GM12878 (cell line): ENCODE measurements around the gene PLEKHM3. TPM values are rescaled to one million over a fixed set of nuclear protein-coding genes. Genes with fewer than 3 reads are reported as not detected.

ENCODE experiments used
- ATAC-seq: fragments of 200-7000 bp; cut with Tn5 transposase; 3 replicates; pipeline ENCODE4 v1.9.1; 2020; ENCODE audit warnings: mild to moderate bottlenecking, moderate library complexity
- BruUV-seq: library from RNA; stranded (reverse); fragments of 400-500 nt; replicated peaks from 2 replicates; lab custom pipeline; 2021; lab: Mats Ljungman, UMichigan
- CTCF ChIA-PET: fragments of 300-600 bp; sonication (Branson Sonifier 250); formaldehyde crosslinking; extraction: SDS; loops from one replicate; lab custom pipeline; 2021; ENCODE audit warnings: inconsistent platforms; lab: Yijun Ruan, JAX
- POLR2A ChIA-PET: fragments of 350-600 bp; formaldehyde crosslinking; extraction: SDS; loops from one replicate; lab custom pipeline; 2021; ENCODE audit warnings: inconsistent platforms; lab: Charles Lee
- RAD21 ChIA-PET: fragments of 300-600 bp; sonication (Branson Sonifier 250); formaldehyde crosslinking; loops from one replicate; lab custom pipeline; 2023; ENCODE audit warnings: antibody characterized with exemption; ENCODE audit not compliant: unreplicated experiment; lab: Charles Lee
- SMC1A ChIA-PET: fragments of 300-600 bp; sonication (Branson Sonifier 250); formaldehyde crosslinking; loops from one replicate; lab custom pipeline; 2023; ENCODE audit not compliant: unreplicated experiment, uncharacterized antibody; lab: Charles Lee
- DNase-seq: peaks from one replicate; pipeline ENCODE4 v3.0.0-alpha.2; 2011; ENCODE audit warnings: low read depth, low spot score
- FAIRE-seq: peaks from 3 replicates; lab custom pipeline; 2011; peaks lifted over from hg19 to GRCh38; lab: Jason Lieb, UNC
- H2AFZ ChIP-seq: 2 replicates; pipeline ENCODE4 v1.6.0; 2011; ENCODE audit warnings: low read depth, low read length, control low read depth; ENCODE audit not compliant: control insufficient read depth
- H3K27ac ChIP-seq: 2 replicates; pipeline ENCODE4 v1.5.1; 2011; ENCODE audit warnings: control low read depth; ENCODE audit not compliant: control insufficient read depth, insufficient read depth
- H3K27me3 ChIP-seq, 2 experiments: replicated peaks in 1 of 2; 2 replicates each; pipeline versions ENCODE4 v1.6.0 to v1.6.1; 2011; ENCODE audit warnings: low read length in 1 of 2; ENCODE audit not compliant: control insufficient read depth in 2 of 2, insufficient read depth in 2 of 2
- H3K36me3 ChIP-seq, 2 experiments: 2 replicates each; pipeline ENCODE4 v1.5.1; 2011; ENCODE audit warnings: low read length in 1 of 2; ENCODE audit not compliant: control insufficient read depth in 2 of 2, insufficient read depth in 2 of 2
- H3K4me1 ChIP-seq: 2 replicates; pipeline ENCODE4 v1.6.1; 2011; ENCODE audit warnings: mild to moderate bottlenecking, low read length, moderate library complexity, mixed read lengths; ENCODE audit not compliant: control insufficient read depth, insufficient read depth
- H3K4me2 ChIP-seq: 2 replicates; pipeline ENCODE4 v1.6.0; 2011; ENCODE audit warnings: control low read depth; ENCODE audit not compliant: control insufficient read depth, insufficient read depth
- H3K4me3 ChIP-seq: fragments of 200-600 bp; sonication (generic); 2 replicates; pipeline ENCODE4 v1.5.1; 2016
- H3K79me2 ChIP-seq: 2 replicates; pipeline ENCODE4 v1.6.0; 2011; ENCODE audit warnings: low read length; ENCODE audit not compliant: control insufficient read depth, insufficient read depth
- H3K9ac ChIP-seq: 2 replicates; pipeline ENCODE4 v1.8.0; 2011; ENCODE audit warnings: low read length, control low read depth, mixed read lengths; ENCODE audit not compliant: control insufficient read depth, insufficient read depth
- H3K9me3 ChIP-seq: replicated peaks from 3 replicates; pipeline ENCODE4 v1.5.1; 2011; ENCODE audit warnings: mild to moderate bottlenecking, low read length; ENCODE audit not compliant: control insufficient read depth, insufficient read depth
- H4K20me1 ChIP-seq: 2 replicates; pipeline ENCODE4 v1.6.0; 2011; ENCODE audit not compliant: control insufficient read depth, insufficient read depth
- E2F4 ChIP-seq: IDR thresholded peaks from 2 replicates; pipeline ENCODE4 v1.6.1; 2012; ENCODE audit warnings: low read depth, low read length, improper control_type of control experiment
- IKZF1 ChIP-seq: fragments of 450-650 bp; conservative IDR thresholded peaks from 2 replicates; pipeline ENCODE4 v1.6.1; 2017; ENCODE audit warnings: antibody characterized with exemption, mild to moderate bottlenecking
- IKZF2 ChIP-seq, 2 experiments: fragments of 450-650 bp; IDR thresholded peaks; 2 replicates each; pipeline ENCODE4 v1.6.1; 2017; ENCODE audit warnings: mild to moderate bottlenecking in 2 of 2, moderate library complexity in 2 of 2
- JUNB ChIP-seq: IDR thresholded peaks from 2 replicates; pipeline ENCODE4 v1.6.1; 2016; ENCODE audit warnings: antibody characterized with exemption, mild to moderate bottlenecking
- KDM1A ChIP-seq: fragments of 200-600 bp; sonication (generic); IDR thresholded peaks from 2 replicates; pipeline ENCODE4 v1.6.1; 2016; ENCODE audit warnings: borderline replicate concordance
- KLF5 ChIP-seq: fragments of 450-650 bp; IDR thresholded peaks from 2 replicates; pipeline ENCODE4 v1.6.1; 2014; ENCODE audit warnings: mild to moderate bottlenecking; ENCODE audit not compliant: partially characterized antibody
- MLLT1 ChIP-seq: fragments of 450-650 bp; IDR thresholded peaks from 2 replicates; pipeline ENCODE4 v1.6.1; 2016; ENCODE audit warnings: mild to moderate bottlenecking
- MTA2 ChIP-seq: fragments of 450-650 bp; IDR thresholded peaks from 2 replicates; pipeline ENCODE4 v1.6.1; 2016; ENCODE audit warnings: low read depth, mild to moderate bottlenecking, moderate library complexity
- NBN ChIP-seq: fragments of 450-650 bp; IDR thresholded peaks from 2 replicates; pipeline ENCODE4 v1.6.1; 2016
- NFYA ChIP-seq: IDR thresholded peaks from 2 replicates; pipeline ENCODE4 v1.6.1; 2011; ENCODE audit warnings: low read depth, mild to moderate bottlenecking, low read length, improper control_type of control experiment, borderline replicate concordance
- PKNOX1 ChIP-seq: fragments of 450-650 bp; IDR thresholded peaks from 2 replicates; pipeline ENCODE4 v1.6.1; 2016; ENCODE audit warnings: mild to moderate bottlenecking
- RAD21 ChIP-seq: IDR thresholded peaks from 2 replicates; pipeline ENCODE4 v1.6.1; 2011; ENCODE audit warnings: mild to moderate bottlenecking, low read depth, low read length, moderate library complexity; ENCODE audit not compliant: insufficient read depth
- SIX5 ChIP-seq: IDR thresholded peaks from 2 replicates; pipeline ENCODE4 v1.6.1; 2011; ENCODE audit warnings: mild to moderate bottlenecking, low read depth, low read length, moderate library complexity; ENCODE audit not compliant: severe bottlenecking
- SMAD1 ChIP-seq: fragments of 450-650 bp; IDR thresholded peaks from 2 replicates; pipeline ENCODE4 v1.6.1; 2018; ENCODE audit warnings: mild to moderate bottlenecking, low read depth; ENCODE audit not compliant: partially characterized antibody
- STAT1 ChIP-seq: fragments of 450-650 bp; conservative IDR thresholded peaks from 2 replicates; pipeline ENCODE4 v1.6.1; 2014; ENCODE audit warnings: antibody characterized with exemption, mild to moderate bottlenecking
- TCF3 ChIP-seq: IDR thresholded peaks from 2 replicates; pipeline ENCODE4 v1.6.1; 2012; ENCODE audit warnings: low read depth, mild to moderate bottlenecking, low read length, borderline replicate concordance; ENCODE audit not compliant: insufficient read depth
- ZBTB4 ChIP-seq: fragments of 450-650 bp; formaldehyde crosslinking; IDR thresholded peaks from 2 replicates; pipeline ENCODE4 v1.4.0; 2022; ENCODE audit warnings: mild to moderate bottlenecking, moderate library complexity
- WGBS: methylation state at CpG from one replicate; pipeline ENCODE4 v1.1.6; 2016; ENCODE audit warnings: low lambda C conversion rate; ENCODE audit not compliant: insufficient replicate concordance, insufficient coverage; ENCODE audit errors: missing lambda C conversion rate; 5-methylcytosine and 5-hydroxymethylcytosine counted together
- in situ Hi-C: fragments of 300-500 bp; cut with MboI; formaldehyde crosslinking; loops from 9 replicates; pipeline ENCODE4 v1.14.3; 2018; ENCODE audit warnings: mixed read lengths
- intact Hi-C: fragments of 100-400 bp; cut with micrococcal nuclease; formaldehyde crosslinking; loops from one replicate; pipeline ENCODE4 v1.14.2; 2022; ENCODE audit not compliant: unreplicated experiment
- polyA plus RNA-seq, 11 experiments: library from polyadenylated mRNA; depleted of rRNA in 4 of 11; unstranded in 6 of 11; stranded (reverse) in 5 of 11; fragments of >200 nt; fragmentation: Nextera tagmentation in 4 of 11; fragmentation: Illumina TruSeq in 1 of 11; extraction: Ambion mirVana in 4 of 11; extraction: Trizol in 1 of 11; gene quantifications; 1 replicate in 1 of 11; 2 replicates in 10 of 11; pipeline versions ENCODE4 v1.2.1 to v1.2.3, GENCODE V29; 2011 to 2016; ENCODE audit warnings: inconsistent platforms in 2 of 11, missing spikeins in 2 of 11, low read depth in 1 of 11
- total RNA-seq, 4 experiments: library from RNA; depleted of rRNA in 3 of 4; stranded (reverse); fragments of >200 nt in 3 of 4; fragmentation: Illumina TruSeq in 1 of 4; extraction: Trizol in 1 of 4; gene quantifications; 2 replicates each; pipeline versions ENCODE4 v1.2.1 to v1.2.3, GENCODE V29; 2013 to 2021

Gene PLEKHM3
- total and polyA plus RNA-seq, 10 of the 15 experiments (the other 5 are each of a cell fraction or from before 2014, with no cell fraction given) = 1.4 to 5.6 (median 3.0) TPM

- RAD21 ChIA-PET = no interaction called here
- H3K79me2 ChIP-seq = no peaks in the 10 kb centered on the region
- SMC1A ChIA-PET = no interaction called here
- no peak overlapping the region for H3K4me3 ChIP-seq
- no peaks in the 10 kb centered on the region for H3K9me3 ChIP-seq
- no peak overlapping the region for H3K9ac ChIP-seq
- no TSS peak for BruUV-seq
- CTCF ChIA-PET = interaction anchor here (0.6 kb wide), 1 partner anchor 131 kb away, joined by 3 read pairs; no protein-coding TSS in a partner anchor
- in situ Hi-C loops (no loop called here), intact Hi-C loops (no loop called here)
- ATAC-seq (no peak), DNase-seq (no peak), FAIRE-seq (no peak)
- no peaks in the 10 kb centered on the region for H3K36me3 ChIP-seq
- POLR2A ChIA-PET = no interaction called here
- H3K27me3 ChIP-seq = no peaks in the 10 kb centered on the region
- 67% methylated on average over 4 of the region's 4 CpGs for WGBS
- no peak overlapping the region for H3K27ac ChIP-seq
- no peak overlapping the region for H2AFZ ChIP-seq
- no peaks in the 10 kb centered on the region for H3K4me1 ChIP-seq
- no peaks in the 10 kb centered on the region for H4K20me1 ChIP-seq
- H3K4me2 ChIP-seq = no peak overlapping the region
- TF ChIP-seq SMAD1 = no peak
- no peak for TF ChIP-seq STAT1
- no peak for TF ChIP-seq E2F4
- no peak for TF ChIP-seq JUNB
- no peak for TF ChIP-seq ZBTB4 (CRISPR knock-in tag)
- no peak for TF ChIP-seq KDM1A
- no peak for TF ChIP-seq MLLT1
- no peak for TF ChIP-seq RAD21
- TF ChIP-seq MTA2 = no peak
- no peak for TF ChIP-seq IKZF2 (IDR thresholded peaks at IDR 0.05)
- no peak for TF ChIP-seq KLF5
- TF ChIP-seq SIX5 = no peak
- no peak for TF ChIP-seq PKNOX1
- no peak for TF ChIP-seq NFYA
- no peak for TF ChIP-seq TCF3
- no peak for TF ChIP-seq IKZF1
- no peak for TF ChIP-seq NBN
These were observed 80.2 kb downstream of the PLEKHM3 start for GRCh38 chr2:207944979-207945600.
